C4-2B (cell line): Measurements from ENCODE around the gene RGS10.

Experiments used
- H3K27ac ChIP-seq: fragments of 450-650 bp; 2 replicates; pipeline ENCODE4 v1.5.1; 2017
- ZFX ChIP-seq: fragments of 450-650 bp; IDR thresholded peaks from 2 replicates; pipeline ENCODE4 v1.6.1; 2017
- TF ChIP-seq, protein P1 (sequence below): fragments of 450-650 bp; conservative IDR thresholded peaks from 2 replicates; pipeline ENCODE4 v1.5.1; 2017; ENCODE audit warnings: mild to moderate bottlenecking

The RGS10 gene

DNA sequence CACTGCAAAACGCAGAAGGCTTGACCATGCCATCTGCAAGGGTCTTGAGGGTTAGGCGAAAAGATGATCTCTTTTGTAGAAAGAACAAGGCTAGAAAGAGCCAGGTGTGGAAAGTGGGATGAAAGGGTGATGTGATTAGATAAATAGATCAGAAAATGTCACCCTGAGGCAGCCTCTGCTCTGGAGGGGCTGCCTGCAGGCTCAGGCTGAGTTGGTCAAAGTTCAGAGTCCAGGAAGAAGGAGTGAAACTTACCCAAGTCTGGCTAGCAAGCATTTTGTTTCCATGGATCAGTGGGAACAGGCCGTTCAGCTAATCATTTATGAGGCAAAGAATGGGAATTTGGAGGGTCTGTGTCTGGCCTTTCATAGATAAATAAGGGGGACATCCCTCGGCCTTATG is 79.7 kb downstream of the RGS10 start:
- no peak overlapping the region for H3K27ac ChIP-seq

GRCh38 chr10:119461923-119462322 is 80.6 kb downstream of the RGS10 start:
- H3K27ac ChIP-seq: no peak overlapping the region
- TF ChIP-seq ZFX: no peak
- TF ChIP-seq, protein P1, sequence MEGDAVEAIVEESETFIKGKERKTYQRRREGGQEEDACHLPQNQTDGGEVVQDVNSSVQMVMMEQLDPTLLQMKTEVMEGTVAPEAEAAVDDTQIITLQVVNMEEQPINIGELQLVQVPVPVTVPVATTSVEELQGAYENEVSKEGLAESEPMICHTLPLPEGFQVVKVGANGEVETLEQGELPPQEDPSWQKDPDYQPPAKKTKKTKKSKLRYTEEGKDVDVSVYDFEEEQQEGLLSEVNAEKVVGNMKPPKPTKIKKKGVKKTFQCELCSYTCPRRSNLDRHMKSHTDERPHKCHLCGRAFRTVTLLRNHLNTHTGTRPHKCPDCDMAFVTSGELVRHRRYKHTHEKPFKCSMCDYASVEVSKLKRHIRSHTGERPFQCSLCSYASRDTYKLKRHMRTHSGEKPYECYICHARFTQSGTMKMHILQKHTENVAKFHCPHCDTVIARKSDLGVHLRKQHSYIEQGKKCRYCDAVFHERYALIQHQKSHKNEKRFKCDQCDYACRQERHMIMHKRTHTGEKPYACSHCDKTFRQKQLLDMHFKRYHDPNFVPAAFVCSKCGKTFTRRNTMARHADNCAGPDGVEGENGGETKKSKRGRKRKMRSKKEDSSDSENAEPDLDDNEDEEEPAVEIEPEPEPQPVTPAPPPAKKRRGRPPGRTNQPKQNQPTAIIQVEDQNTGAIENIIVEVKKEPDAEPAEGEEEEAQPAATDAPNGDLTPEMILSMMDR: no peak

More for the DNA sequence above, 79.7 kb downstream of the RGS10 start:
- TF ChIP-seq, protein P1: no peak
- TF ChIP-seq ZFX: no peak

- TF ChIP-seq, protein P1: no peak
- TF ChIP-seq ZFX: no peak
- H3K27ac ChIP-seq: no peak overlapping the region
These were observed 81.1 kb downstream of the RGS10 start for GRCh38 chr10:119461380-119461779.

- no peak for TF ChIP-seq ZFX
- TF ChIP-seq, protein P1: no peak
- H3K27ac ChIP-seq: no peak overlapping the region
These were observed 81.9 kb downstream of the RGS10 start for GRCh38 chr10:119460369-119461195.

DNA sequence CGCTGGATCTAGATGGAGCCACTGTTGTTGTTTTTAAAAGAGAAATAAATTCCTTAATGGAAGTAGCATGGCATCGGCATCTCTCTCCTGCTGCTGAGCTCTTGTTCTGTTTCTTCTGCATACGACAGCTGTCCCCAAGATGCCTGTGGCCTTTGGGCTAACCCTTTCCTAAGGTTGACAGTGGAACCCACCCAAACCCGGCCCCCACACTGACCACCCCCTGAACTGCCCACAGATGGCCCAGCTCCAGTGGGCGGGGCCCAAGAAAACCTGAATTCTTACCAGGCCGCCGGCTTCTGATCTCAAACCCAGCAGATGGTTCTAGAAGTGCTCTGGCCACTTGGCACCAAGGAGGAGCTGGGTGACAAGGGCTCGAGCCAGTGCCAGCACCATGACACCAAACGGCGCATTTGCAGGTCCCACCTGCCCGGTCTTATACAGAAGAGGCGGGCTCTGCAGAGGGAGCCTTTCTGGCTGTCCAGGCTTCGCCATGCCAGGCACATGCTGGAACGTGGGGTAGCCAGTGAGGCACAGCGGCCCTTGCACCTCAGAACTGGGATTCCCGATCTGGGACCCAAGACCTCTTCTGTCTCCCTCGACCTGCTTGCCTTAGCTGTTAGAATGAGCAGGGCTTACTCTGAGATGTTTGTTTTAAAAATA is 82.7 kb downstream of the RGS10 start:
- H3K27ac ChIP-seq: no peak overlapping the region
- TF ChIP-seq ZFX: no peak
- TF ChIP-seq, protein P1: no peak

DNA sequence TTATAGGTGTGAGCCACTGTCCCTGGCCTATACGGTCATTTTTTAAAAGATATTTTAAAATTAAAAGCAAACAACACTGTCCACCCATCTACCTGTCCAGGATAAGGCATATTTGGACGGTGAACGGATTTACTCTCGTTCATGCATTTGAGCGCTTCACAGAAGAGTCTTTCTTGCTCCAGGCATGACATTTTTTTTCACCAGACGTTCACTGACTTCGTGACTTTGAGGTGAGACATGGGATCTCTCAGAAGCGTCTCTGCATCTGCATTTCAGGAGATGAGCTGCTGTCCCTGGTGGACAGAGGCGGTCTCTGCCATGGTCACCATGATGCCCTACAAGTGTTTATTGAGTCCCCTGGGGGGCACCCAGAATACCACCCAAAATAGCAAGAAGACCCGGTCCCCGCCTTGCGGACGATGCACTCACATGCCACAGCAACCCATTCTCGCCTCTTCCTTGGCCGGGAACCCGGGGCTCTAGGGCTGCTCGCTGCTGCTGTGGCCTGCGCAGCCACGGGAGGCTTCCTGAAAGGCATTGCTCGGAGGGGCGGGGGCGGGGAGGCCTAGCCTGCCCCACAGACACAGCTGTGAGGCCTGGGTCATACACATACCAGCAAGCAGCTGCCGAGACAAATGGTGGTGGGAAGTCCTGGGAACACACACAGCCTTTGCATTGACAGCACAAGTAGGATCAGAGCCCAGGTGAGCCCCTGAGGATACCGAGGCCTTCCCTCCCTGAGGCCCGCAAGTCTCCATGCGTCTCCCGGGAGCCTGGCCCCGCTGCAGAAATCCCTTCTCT is 84.4 kb downstream of the RGS10 start:
- TF ChIP-seq, protein P1: no peak
- TF ChIP-seq ZFX: no peak
- no peak overlapping the region for H3K27ac ChIP-seq
